ENCODE results near the gene PIGQ. TPM values are rescaled to one million over a fixed set of nuclear protein-coding genes. Genes with fewer than 3 reads are reported as not detected.

Gene PIGQ
- total and polyA plus RNA-seq, 2 of the 13 experiments (the other 11 are each of a cell fraction or from before 2014, with no cell fraction given): 7.7 to 19.7 TPM

DNA sequence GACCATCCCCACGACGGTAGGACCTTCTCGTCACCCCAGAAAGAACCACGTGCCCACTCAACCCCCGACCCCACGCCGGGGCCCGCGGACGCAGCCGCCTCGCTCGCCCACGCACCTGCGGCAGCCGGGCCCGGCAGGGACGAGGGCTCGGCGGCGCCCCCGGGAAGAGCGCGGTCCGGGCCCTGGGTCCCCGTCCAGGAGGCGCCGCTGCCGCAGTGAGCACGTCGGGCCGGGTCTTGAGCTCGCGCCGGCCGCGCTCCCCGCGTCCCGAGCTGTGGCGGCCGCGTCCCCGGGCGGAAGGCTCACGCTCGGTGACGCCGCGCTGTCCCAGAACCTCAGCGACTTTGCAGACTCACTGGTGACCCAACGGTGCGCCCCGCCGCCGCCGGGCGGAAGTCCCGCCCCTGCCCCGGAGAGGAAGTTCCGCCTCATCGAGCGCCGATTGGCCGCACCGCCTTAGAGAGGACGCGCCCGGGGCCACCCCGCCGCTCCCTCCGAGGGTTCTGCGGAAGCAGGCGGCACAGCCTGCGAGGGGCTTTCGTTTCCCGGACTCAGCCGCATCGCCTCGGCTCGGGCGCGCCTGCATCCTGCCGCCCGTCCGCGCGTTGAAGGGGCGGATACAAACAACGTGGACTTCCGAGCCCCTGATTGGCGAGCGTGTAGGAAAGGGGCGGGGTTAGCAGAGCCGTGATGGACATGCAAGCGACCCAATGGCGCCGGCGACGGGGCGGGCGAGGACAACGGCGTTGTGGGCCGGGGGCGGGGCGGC lies 19.3 kb downstream of the PIGQ start (continued):
- TF ChIP-seq ZNF34 (CRISPR knock-in tag; IDR thresholded peaks at IDR 0.05; ENCODE audit: borderline replicate concordance) (peak; percentile 79; the same call in 1 of the 2 replicates), ZNF331 (CRISPR knock-in tag; IDR thresholded peaks at IDR 0.05) (no peak; the same call in 1 of the 2 replicates), RORA (CRISPR knock-in tag; IDR thresholded peaks at IDR 0.05) (no peak), ZNF850 (CRISPR knock-in tag; conservative IDR thresholded peaks at IDR 0.05) (no peak), KLF9 (CRISPR knock-in tag; IDR thresholded peaks at IDR 0.05; ENCODE audit: low read depth) (0 out of 2 replicates have a peak, but pooled peaks have one; percentile 6), ELF1 (CRISPR knock-in tag; IDR thresholded peaks at IDR 0.05) (peak; percentile 71), ZNF720 (CRISPR knock-in tag; IDR thresholded peaks at IDR 0.05) (no peak), NR2C2 (CRISPR knock-in tag; IDR thresholded peaks at IDR 0.05; ENCODE audit: borderline replicate concordance) (peak; percentile 84), WIZ (CRISPR knock-in tag; IDR thresholded peaks at IDR 0.05) (no peak), HMG20A (CRISPR knock-in tag; IDR thresholded peaks at IDR 0.05; ENCODE audit: borderline replicate concordance) (no peak), ZNF570 (CRISPR knock-in tag; IDR thresholded peaks at IDR 0.05; ENCODE audit: borderline replicate concordance) (no peak), PCBP1 (IDR thresholded peaks at IDR 0.05; ENCODE audit: borderline replicate concordance, low read depth, low read length) (0 out of 2 replicates have a peak, but pooled peaks have one; percentile 13), ZNF713 (CRISPR knock-in tag; IDR thresholded peaks at IDR 0.05) (no peak)
- TF ChIP-seq, protein P1, sequence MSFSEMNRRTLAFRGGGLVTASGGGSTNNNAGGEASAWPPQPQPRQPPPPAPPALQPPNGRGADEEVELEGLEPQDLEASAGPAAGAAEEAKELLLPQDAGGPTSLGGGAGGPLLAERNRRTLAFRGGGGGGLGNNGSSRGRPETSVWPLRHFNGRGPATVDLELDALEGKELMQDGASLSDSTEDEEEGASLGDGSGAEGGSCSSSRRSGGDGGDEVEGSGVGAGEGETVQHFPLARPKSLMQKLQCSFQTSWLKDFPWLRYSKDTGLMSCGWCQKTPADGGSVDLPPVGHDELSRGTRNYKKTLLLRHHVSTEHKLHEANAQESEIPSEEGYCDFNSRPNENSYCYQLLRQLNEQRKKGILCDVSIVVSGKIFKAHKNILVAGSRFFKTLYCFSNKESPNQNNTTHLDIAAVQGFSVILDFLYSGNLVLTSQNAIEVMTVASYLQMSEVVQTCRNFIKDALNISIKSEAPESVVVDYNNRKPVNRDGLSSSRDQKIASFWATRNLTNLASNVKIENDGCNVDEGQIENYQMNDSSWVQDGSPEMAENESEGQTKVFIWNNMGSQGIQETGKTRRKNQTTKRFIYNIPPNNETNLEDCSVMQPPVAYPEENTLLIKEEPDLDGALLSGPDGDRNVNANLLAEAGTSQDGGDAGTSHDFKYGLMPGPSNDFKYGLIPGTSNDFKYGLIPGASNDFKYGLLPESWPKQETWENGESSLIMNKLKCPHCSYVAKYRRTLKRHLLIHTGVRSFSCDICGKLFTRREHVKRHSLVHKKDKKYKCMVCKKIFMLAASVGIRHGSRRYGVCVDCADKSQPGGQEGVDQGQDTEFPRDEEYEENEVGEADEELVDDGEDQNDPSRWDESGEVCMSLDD (CRISPR knock-in tag; IDR thresholded peaks at IDR 0.05; ENCODE audit: borderline replicate concordance): 0 out of 2 replicates have a peak, but pooled peaks have one; percentile 21
- TF ChIP-seq, protein P2, sequence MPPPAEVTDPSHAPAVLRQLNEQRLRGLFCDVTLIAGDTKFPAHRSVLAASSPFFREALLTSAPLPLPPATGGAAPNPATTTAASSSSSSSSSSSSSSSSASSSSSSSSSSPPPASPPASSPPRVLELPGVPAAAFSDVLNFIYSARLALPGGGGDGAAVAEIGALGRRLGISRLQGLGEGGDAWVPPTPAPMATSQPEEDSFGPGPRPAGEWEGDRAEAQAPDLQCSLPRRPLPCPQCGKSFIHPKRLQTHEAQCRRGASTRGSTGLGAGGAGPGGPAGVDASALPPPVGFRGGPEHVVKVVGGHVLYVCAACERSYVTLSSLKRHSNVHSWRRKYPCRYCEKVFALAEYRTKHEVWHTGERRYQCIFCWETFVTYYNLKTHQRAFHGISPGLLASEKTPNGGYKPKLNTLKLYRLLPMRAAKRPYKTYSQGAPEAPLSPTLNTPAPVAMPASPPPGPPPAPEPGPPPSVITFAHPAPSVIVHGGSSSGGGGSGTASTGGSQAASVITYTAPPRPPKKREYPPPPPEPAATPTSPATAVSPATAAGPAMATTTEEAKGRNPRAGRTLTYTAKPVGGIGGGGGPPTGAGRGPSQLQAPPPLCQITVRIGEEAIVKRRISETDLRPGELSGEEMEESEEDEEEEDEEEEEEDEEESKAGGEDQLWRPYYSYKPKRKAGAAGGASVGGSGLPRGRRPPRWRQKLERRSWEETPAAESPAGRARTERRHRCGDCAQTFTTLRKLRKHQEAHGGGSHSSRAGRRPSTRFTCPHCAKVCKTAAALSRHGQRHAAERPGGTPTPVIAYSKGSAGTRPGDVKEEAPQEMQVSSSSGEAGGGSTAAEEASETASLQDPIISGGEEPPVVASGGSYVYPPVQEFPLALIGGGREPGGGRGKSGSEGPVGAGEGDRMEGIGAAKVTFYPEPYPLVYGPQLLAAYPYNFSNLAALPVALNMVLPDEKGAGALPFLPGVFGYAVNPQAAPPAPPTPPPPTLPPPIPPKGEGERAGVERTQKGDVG (CRISPR knock-in tag; IDR thresholded peaks at IDR 0.05; ENCODE audit: borderline replicate concordance): no peak
- TF ChIP-seq, protein P3, sequence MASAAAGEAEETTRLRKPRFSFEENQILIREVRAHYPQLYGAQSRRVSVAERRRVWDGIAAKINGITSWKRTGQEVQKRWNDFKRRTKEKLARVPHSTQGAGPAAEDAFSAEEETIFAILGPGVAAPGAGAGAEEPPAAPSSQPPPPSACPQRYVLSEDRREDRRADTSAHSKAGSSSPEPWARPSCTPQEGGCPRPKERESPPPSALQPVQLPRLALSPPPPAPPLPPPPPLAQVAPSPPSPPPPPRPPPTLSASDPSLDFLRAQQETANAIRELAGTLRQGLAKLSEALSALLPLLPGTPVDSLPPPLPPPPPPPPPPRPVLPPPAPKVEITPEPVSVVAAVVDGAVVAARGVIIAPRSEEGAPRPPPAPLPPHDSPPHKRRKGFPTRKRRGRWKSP (CRISPR knock-in tag; IDR thresholded peaks at IDR 0.05): peak; percentile 65
- TF ChIP-seq, protein P4, sequence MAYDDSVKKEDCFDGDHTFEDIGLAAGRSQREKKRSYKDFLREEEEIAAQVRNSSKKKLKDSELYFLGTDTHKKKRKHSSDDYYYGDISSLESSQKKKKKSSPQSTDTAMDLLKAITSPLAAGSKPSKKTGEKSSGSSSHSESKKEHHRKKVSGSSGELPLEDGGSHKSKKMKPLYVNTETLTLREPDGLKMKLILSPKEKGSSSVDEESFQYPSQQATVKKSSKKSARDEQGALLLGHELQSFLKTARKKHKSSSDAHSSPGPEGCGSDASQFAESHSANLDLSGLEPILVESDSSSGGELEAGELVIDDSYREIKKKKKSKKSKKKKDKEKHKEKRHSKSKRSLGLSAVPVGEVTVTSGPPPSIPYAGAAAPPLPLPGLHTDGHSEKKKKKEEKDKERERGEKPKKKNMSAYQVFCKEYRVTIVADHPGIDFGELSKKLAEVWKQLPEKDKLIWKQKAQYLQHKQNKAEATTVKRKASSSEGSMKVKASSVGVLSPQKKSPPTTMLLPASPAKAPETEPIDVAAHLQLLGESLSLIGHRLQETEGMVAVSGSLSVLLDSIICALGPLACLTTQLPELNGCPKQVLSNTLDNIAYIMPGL (CRISPR knock-in tag; IDR thresholded peaks at IDR 0.05; ENCODE audit: borderline replicate concordance in 1 of 2, low read depth in 1 of 2): peak in 1 of 2 experiments; percentile 63; a peak in 2 of 4 replicates
- TF ChIP-seq, protein P5, sequence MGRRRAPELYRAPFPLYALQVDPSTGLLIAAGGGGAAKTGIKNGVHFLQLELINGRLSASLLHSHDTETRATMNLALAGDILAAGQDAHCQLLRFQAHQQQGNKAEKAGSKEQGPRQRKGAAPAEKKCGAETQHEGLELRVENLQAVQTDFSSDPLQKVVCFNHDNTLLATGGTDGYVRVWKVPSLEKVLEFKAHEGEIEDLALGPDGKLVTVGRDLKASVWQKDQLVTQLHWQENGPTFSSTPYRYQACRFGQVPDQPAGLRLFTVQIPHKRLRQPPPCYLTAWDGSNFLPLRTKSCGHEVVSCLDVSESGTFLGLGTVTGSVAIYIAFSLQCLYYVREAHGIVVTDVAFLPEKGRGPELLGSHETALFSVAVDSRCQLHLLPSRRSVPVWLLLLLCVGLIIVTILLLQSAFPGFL (CRISPR knock-in tag; IDR thresholded peaks at IDR 0.05): no peak

Data from HepG2 (cell line).